ENCODE data around the gene SULT6B1.

DNA sequence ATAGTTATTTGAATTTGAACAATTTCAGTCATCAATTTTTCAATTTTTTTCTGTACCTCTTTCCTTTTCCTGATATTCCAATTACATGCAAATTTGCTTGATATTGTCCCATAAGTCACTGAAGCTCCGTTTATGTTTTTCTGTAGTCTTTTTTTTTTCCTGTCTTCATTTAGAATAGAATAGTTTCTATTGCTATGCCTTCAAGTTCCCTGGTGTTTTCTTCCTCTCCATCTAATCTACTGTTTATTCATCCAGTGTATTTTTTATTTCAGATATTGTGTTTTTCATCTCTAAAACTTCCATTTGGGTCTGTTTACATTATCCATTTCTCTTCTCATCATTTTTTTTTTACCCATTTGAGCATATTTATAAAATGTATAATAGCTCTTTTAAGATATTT, 23.7 kb downstream of the SULT6B1 start:
- TF ChIP-seq CTCF (IDR thresholded peaks at IDR 0.05; ENCODE audit: insufficient read depth, low read length, poor library complexity, severe bottlenecking) (no peak), EZH2phosphoT487 (conservative IDR thresholded peaks at IDR 0.05; ENCODE audit: low read length) (no peak)

Measured in SU-DHL-6 (cell line).